ENCODE data around the gene PLCB4. TPM values are rescaled to one million over a fixed set of nuclear protein-coding genes. Genes with fewer than 3 reads are reported as not detected.

The PLCB4 gene
- total RNA-seq, 1 donor from 2014 or later: 21.2 TPM

DNA sequence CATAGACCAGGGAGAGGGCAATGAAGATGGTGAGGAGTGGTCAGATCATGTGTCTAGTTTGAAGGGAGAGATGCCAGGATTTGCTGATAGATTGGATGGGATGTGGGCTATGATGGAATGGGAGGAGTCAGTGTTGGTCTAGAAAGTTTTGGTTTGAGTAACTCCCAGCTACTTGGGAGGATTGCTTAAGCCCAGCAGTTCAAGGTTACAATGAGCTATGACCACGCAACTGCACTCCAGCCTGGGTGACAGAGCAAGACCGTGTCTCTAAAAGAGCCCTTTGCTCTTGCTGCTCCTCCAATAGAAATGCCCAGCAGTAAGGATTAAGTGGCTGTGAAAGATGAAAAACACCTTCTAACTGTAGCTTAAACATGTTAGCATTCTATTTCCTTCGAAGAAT, 427.3 kb downstream of the PLCB4 start:
- no peaks in the 10 kb centered on the region for H3K9me3 Mint-ChIP-seq
- TF ChIP-seq, protein P1, sequence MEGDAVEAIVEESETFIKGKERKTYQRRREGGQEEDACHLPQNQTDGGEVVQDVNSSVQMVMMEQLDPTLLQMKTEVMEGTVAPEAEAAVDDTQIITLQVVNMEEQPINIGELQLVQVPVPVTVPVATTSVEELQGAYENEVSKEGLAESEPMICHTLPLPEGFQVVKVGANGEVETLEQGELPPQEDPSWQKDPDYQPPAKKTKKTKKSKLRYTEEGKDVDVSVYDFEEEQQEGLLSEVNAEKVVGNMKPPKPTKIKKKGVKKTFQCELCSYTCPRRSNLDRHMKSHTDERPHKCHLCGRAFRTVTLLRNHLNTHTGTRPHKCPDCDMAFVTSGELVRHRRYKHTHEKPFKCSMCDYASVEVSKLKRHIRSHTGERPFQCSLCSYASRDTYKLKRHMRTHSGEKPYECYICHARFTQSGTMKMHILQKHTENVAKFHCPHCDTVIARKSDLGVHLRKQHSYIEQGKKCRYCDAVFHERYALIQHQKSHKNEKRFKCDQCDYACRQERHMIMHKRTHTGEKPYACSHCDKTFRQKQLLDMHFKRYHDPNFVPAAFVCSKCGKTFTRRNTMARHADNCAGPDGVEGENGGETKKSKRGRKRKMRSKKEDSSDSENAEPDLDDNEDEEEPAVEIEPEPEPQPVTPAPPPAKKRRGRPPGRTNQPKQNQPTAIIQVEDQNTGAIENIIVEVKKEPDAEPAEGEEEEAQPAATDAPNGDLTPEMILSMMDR (conservative IDR thresholded peaks at IDR 0.05): no peak
- peaks cover 3% of the 10 kb centered on the region for H3K27me3 Mint-ChIP-seq
- H3K36me3 Mint-ChIP-seq: no peaks in the 10 kb centered on the region
- H3K27ac Mint-ChIP-seq: no peak overlapping the region
- DNase-seq (ENCODE audit: extremely low spot score, unreplicated experiment): no peak
- H3K4me3 Mint-ChIP-seq: no peak overlapping the region
- H3K4me1 Mint-ChIP-seq (ENCODE audit: unreplicated experiment): no peaks in the 10 kb centered on the region

GRCh38 chr20:9498322-9498721, 429.4 kb downstream of the PLCB4 start:
- Mint-ChIP-seq H3K36me3 (no peaks in the 10 kb centered on the region), H3K4me3 (no peak overlapping the region), H3K4me1 (ENCODE audit: unreplicated experiment) (no peaks in the 10 kb centered on the region), H3K27me3 (peaks cover 14% of the 10 kb centered on the region), H3K9me3 (no peaks in the 10 kb centered on the region), H3K27ac (no peak overlapping the region)
- DNase-seq (ENCODE audit: extremely low spot score, unreplicated experiment): no peak
- TF ChIP-seq, protein P1 (conservative IDR thresholded peaks at IDR 0.05): no peak

DNA sequence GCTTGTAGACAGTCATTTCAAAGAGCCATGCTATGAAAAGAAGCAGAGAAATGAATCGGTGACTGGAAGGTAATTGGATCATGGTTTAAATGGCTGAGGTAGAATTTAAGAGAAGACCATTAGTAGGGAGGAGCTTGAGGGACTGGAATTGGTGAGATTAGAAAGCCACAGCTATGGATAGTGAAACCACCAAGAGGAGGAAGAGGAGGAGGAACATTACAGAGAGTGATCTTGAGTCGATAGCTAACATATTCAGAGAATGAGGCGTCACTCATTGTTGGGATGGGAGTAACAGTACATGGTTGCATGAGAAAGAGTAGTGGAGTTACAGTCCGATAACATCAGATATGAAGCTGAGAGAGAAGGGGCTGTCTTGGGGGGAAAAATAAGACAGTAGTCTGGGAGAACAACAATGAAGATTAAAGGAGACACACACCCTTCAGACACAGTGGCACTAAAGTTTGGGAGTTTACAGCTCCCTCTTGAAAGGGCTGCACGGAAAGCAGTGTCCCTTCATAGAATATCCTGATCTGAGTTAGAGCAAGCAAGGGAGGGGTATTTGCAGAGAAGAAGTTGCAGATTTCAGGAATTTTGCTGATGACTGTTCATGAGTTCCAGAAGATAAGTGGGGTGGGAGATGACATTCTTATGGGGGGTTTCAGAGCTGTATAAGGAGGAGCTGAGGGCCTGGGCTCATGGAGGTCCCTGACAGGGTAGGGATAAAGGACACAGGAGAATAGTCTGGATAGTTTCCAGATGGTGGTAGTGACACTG, 430.4 kb downstream of the PLCB4 start:
- Mint-ChIP-seq H3K4me1 (ENCODE audit: unreplicated experiment) (peaks cover 6% of the 10 kb centered on the region), H3K9me3 (no peaks in the 10 kb centered on the region), H3K4me3 (no peak overlapping the region), H3K27me3 (peaks cover 23% of the 10 kb centered on the region), H3K27ac (no peak overlapping the region), H3K36me3 (no peaks in the 10 kb centered on the region)
- TF ChIP-seq, protein P1 (conservative IDR thresholded peaks at IDR 0.05): no peak
- no peak for DNase-seq (ENCODE audit: extremely low spot score, unreplicated experiment)

DNA sequence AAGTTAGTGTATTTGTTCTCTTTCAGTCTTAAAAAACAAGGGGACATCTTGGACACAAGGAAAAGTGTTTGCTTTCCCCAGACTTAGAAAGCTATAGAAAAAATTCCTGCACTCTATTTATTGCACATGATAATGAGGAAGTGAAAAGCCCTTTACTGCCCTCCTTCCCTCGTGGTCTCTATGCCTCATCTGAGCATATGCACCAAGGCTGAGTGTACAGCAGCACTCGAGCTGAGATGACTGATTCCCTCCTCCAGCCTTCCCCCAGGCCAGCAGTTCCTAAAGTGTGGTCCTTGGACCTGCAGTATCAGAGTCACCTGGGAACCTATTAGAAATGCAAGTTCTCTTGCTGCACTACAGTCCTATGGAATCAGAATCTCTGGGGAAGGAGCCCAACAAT, 431.2 kb downstream of the PLCB4 start:
- no peak for DNase-seq (ENCODE audit: extremely low spot score, unreplicated experiment)
- Mint-ChIP-seq H3K27me3 (peaks cover 26% of the 10 kb centered on the region), H3K9me3 (no peaks in the 10 kb centered on the region), H3K27ac (no peak overlapping the region), H3K36me3 (no peaks in the 10 kb centered on the region), H3K4me3 (no peak overlapping the region), H3K4me1 (ENCODE audit: unreplicated experiment) (peaks cover 6% of the 10 kb centered on the region)
- TF ChIP-seq, protein P1 (conservative IDR thresholded peaks at IDR 0.05): no peak

DNA sequence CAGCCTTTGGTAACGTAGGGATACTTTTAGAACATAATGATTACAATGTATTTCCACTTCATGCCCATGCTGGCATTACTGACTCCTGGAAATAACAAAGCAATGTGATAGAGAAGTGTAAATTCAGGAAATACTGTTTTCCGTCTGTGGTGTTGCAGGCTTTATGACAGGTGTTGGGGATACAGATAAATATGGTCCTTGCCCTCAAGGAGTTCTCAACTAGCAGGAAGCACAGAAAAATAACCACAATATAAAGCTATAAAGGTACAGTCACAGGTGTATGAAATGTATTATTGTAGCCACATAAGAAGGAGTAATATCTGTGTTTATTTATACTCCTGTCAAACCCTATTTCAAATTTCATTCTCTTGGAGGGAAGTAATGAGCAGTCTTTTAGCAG, 432.6 kb downstream of the PLCB4 start:
- Mint-ChIP-seq H3K9me3 (no peaks in the 10 kb centered on the region), H3K4me3 (no peak overlapping the region), H3K4me1 (ENCODE audit: unreplicated experiment) (peaks cover 6% of the 10 kb centered on the region), H3K27ac (no peak overlapping the region), H3K36me3 (no peaks in the 10 kb centered on the region), H3K27me3 (peaks cover 37% of the 10 kb centered on the region)
- TF ChIP-seq, protein P1 (conservative IDR thresholded peaks at IDR 0.05): no peak
- no peak for DNase-seq (ENCODE audit: extremely low spot score, unreplicated experiment)

Measured in type B pancreatic cell (in vitro differentiated cells).